Esophagus squamous epithelium (tissue), 4 donors: ENCODE measurements around the gene SYNE2.

ENCODE experiments used
- CTCF ChIP-seq, 6 experiments: fragments of 450-650 bp in 4 of 6; fragments of 200-600 bp in 2 of 6; sonication (generic) in 2 of 6; IDR thresholded peaks; one replicate each; pipeline ENCODE4 v1.5.1; 2016 to 2019; ENCODE audit warnings: antibody characterized with exemption in 6 of 6, mild to moderate bottlenecking in 4 of 6, moderate library complexity in 4 of 6
- POLR2A ChIP-seq, 4 donors: fragments of 450-650 bp; IDR thresholded peaks; one replicate each; pipeline ENCODE4 v1.6.1; 2017; ENCODE audit warnings: antibody characterized with exemption in 4 of 4, mild to moderate bottlenecking in 4 of 4, moderate library complexity in 3 of 4

- TF ChIP-seq POLR2A (IDR thresholded peaks at IDR 0.05) (no peak), CTCF (IDR thresholded peaks at IDR 0.05) (no peak)
These were observed 385.8 kb downstream of the SYNE2 start for GRCh38 chr14:64238631-64239030.
